NB4 (cell line): ENCODE results near the gene CD82.

Experiments used
- DNase-seq: peaks from one replicate; pipeline ENCODE4 v3.0.0; 2010; ENCODE audit warnings: low read depth
- H3K4me3 ChIP-seq: one replicate; pipeline ENCODE4 v1.5.1; 2011; ENCODE audit warnings: mild to moderate bottlenecking, low read depth, low read length, moderate library complexity
- MAX ChIP-seq: IDR thresholded peaks from 2 replicates; pipeline ENCODE4 v1.6.1; 2011; ENCODE audit warnings: low read depth, low read length
- MYC ChIP-seq: IDR thresholded peaks from 2 replicates; pipeline ENCODE4 v1.6.1; 2011; ENCODE audit warnings: low read depth, low read length
- POLR2A ChIP-seq: IDR thresholded peaks from 2 replicates; pipeline ENCODE4 v1.6.1; 2011; ENCODE audit warnings: mild to moderate bottlenecking; ENCODE audit not compliant: insufficient read length; ENCODE audit errors: extremely low read depth
- TF ChIP-seq, protein P1 (sequence below): IDR thresholded peaks from one replicate; pipeline ENCODE4 v1.5.1; 2012; ENCODE audit warnings: low read depth, low read length

CD82 gene

GRCh38 chr11:44622190-44622650, 56.8 kb downstream of the CD82 start:
- no peak for TF ChIP-seq MYC
- TF ChIP-seq, protein P1, sequence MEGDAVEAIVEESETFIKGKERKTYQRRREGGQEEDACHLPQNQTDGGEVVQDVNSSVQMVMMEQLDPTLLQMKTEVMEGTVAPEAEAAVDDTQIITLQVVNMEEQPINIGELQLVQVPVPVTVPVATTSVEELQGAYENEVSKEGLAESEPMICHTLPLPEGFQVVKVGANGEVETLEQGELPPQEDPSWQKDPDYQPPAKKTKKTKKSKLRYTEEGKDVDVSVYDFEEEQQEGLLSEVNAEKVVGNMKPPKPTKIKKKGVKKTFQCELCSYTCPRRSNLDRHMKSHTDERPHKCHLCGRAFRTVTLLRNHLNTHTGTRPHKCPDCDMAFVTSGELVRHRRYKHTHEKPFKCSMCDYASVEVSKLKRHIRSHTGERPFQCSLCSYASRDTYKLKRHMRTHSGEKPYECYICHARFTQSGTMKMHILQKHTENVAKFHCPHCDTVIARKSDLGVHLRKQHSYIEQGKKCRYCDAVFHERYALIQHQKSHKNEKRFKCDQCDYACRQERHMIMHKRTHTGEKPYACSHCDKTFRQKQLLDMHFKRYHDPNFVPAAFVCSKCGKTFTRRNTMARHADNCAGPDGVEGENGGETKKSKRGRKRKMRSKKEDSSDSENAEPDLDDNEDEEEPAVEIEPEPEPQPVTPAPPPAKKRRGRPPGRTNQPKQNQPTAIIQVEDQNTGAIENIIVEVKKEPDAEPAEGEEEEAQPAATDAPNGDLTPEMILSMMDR: no peak
- no peak for TF ChIP-seq POLR2A
- no peak for TF ChIP-seq MAX
- no peak for DNase-seq
- H3K4me3 ChIP-seq: no peak overlapping the region

- H3K4me3 ChIP-seq: no peak overlapping the region
- TF ChIP-seq, protein P1: no peak
- no peak for TF ChIP-seq MYC
- no peak for TF ChIP-seq MAX
- no peak for TF ChIP-seq POLR2A
- DNase-seq: no peak
Measured at GRCh38 chr11:44622721-44623258, 57.3 kb downstream of the CD82 start.

DNA sequence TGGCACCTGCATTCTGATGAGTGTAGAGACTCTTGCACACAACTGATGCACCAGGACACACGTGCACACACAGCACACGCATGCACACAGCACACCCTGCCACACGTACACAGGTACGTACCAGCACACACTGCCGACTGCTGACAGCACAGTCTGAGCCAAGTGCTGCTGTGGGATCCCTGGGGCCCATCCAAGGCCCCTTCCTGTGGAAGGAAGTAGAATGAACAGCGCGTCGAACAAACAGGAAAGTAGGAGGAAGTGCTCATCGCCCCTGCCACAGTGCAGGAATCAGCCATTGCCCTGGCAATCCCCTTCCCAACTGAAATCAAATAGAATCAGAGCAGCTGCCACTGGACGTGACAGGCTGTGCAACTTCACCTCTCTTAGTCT, 57.9 kb downstream of the CD82 start:
- no peak for DNase-seq
- TF ChIP-seq, protein P1: no peak
- TF ChIP-seq POLR2A (no peak), MAX (no peak), MYC (no peak)
- H3K4me3 ChIP-seq: no peak overlapping the region

DNA sequence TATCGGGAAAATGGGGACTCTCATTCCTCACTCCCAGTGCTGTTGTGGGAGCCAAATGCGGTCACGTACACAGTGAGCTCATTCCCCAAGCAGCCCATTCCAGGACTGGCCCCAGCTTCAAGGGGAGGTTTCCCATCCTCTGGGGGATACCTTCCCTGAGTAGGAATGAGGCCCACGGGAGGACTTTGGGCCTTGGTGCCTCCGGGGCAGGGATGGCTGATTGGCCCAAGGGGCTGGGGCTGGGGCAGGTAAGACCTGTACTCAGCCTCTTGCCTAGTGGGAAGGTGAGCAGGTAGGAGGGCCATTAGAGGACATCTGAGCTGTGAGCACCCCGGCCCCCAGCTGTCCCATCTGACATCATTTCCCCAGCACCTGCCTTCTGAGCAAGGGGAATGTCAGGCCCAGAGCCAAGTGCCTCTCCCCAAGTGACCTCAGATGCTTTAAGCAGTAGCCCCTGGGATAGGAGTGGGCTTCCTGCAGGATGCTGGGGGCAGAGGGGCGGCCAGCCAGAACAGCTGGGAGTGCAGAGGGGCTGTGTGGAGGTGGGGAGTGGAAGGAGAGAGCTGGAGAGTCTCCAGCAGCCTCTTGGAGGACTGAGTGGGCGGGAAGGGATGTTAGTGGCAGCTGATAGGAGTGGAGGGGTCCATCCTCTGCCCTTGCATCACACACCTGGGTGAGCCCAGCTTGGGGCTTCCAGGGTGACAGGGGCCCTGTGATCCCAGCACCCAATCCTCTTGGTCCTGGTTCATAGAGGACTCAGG, 58.4 kb downstream of the CD82 start:
- DNase-seq: no peak
- TF ChIP-seq MAX (no peak), POLR2A (no peak), MYC (no peak)
- TF ChIP-seq, protein P1: no peak
- no peak overlapping the region for H3K4me3 ChIP-seq

DNA sequence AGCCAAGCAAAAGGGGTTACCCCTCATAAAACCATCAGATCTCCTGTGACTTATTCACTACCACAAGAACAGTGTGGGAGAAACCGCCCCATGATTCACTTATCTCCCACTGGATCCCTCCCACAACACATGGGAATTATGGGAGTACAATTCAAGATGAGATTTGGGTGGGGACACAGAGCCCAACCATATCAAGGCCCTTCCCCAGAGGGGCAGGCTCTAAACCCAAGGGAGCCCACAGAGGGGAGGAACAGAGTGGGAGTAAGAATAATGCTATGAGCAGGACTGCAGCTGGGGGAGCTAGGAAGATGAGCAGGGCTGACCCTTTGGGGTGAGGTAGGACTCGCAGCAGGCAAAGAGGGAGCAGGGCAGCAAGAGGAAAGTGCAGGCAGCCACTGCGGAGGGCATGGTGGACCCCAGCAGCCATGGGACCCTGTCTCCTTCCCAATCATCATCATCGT, 59.3 kb downstream of the CD82 start:
- no peak for DNase-seq
- H3K4me3 ChIP-seq: no peak overlapping the region
- TF ChIP-seq POLR2A (no peak), MAX (no peak), MYC (no peak)
- TF ChIP-seq, protein P1: no peak
